Ectodermal cell (in vitro differentiated cells): Measurements from ENCODE around the gene RSRC2.

Experiments used
- H3K27ac ChIP-seq: 2 replicates; pipeline ENCODE4 v1.7.0; 2013; ENCODE audit warnings: mild to moderate bottlenecking, low read depth, low read length; ENCODE audit not compliant: insufficient read depth, poor library complexity, severe bottlenecking
- H3K27me3 ChIP-seq: 2 replicates; pipeline ENCODE4 v1.7.0; 2013; ENCODE audit warnings: mild to moderate bottlenecking, low read length; ENCODE audit not compliant: insufficient read depth, control insufficient read depth, poor library complexity, severe bottlenecking
- H3K36me3 ChIP-seq: one replicate; pipeline ENCODE4 v1.7.0; 2013; ENCODE audit warnings: low read length; ENCODE audit not compliant: control insufficient read depth, insufficient read depth
- H3K4me1 ChIP-seq: one replicate; pipeline ENCODE4 v1.7.0; 2013; ENCODE audit warnings: low read length; ENCODE audit not compliant: control insufficient read depth, insufficient read depth
- H3K4me3 ChIP-seq: 2 replicates; pipeline ENCODE4 v1.7.0; 2013; ENCODE audit warnings: low read depth, low read length, control low read depth; ENCODE audit not compliant: insufficient read depth
- H3K9me3 ChIP-seq: 2 replicates; pipeline ENCODE4 v1.7.0; 2013; ENCODE audit warnings: mild to moderate bottlenecking, low read length, moderate library complexity; ENCODE audit not compliant: control insufficient read depth
- WGBS, 2 experiments: methylation state at CpG; one replicate each; pipeline ENCODE4 v1.1.7; 2013; ENCODE audit warnings: missing lambda C conversion rate in 2 of 2; 5-methylcytosine and 5-hydroxymethylcytosine counted together

RSRC2 gene

GRCh38 chr12:122454250-122454721 lies 72.5 kb downstream of the RSRC2 start:
- Histone ChIP-seq H3K4me3 (no peak overlapping the region), H3K27ac (no peak overlapping the region), H3K4me1 (no peaks in the 10 kb centered on the region), H3K36me3 (no peaks in the 10 kb centered on the region), H3K9me3 (no peaks in the 10 kb centered on the region), H3K27me3 (no peaks in the 10 kb centered on the region)
- WGBS, 2 experiments: 92 to 95% methylated on average over 12 of the region's 12 CpGs
